Activated gamma-delta T cell treated with anti-CD3 and anti-CD28 coated beads, Interleukin-2, amount 50 U/mL, for 16 hours (primary cell): Measurements from ENCODE around the gene LRRC71.

ENCODE experiments used
- DNase-seq: peaks from one replicate; pipeline ENCODE4 v3.0.0-alpha.2; 2020; ENCODE audit warnings: low read depth

Gene LRRC71

GRCh38 chr1:156947127-156947526, 26.7 kb downstream of the LRRC71 start:
- DNase-seq, result no peak

- DNase-seq, result no peak
Measured at GRCh38 chr1:156947818-156948525, 27.5 kb downstream of the LRRC71 start.

DNA sequence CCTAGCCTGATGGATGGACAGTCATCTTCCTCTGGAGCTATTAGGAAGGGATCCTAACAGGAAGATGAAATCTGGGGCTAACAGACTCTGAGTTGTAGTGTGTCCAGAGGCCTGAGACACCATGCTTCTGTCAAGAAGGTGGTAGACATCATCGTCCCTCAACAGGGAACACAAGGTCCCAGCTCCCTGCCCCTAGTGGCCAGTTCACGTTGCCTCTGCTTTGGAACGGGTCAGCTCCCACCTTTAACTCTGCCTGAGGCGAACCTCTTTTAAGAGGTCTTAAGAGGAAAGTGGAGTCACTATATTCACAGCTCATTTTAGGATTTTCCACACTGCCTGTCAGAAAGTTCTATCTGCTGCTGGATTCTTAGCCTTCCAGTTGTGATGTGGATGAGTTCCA, 28.3 kb downstream of the LRRC71 start:
- no peak for DNase-seq

DNA sequence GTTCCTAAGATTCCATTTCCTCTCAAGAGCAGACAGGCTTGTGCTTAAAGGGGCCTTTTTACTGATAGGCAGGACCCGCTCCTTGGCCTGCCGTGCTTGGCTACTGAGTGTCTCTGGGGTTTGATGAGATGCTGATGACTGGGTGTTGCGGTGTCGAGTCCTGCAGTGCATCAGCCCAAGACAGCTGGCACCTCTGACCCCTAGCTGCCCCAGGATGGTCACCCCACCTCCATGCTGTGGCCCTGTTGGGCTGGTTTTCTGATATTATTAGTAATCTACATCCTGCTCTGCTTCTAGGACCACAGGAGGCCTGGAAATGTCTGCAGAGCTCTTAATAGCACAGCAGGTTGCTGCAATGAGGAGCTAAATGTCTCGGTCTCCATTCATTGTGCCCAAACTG, 28.7 kb downstream of the LRRC71 start:
- no peak for DNase-seq

DNA sequence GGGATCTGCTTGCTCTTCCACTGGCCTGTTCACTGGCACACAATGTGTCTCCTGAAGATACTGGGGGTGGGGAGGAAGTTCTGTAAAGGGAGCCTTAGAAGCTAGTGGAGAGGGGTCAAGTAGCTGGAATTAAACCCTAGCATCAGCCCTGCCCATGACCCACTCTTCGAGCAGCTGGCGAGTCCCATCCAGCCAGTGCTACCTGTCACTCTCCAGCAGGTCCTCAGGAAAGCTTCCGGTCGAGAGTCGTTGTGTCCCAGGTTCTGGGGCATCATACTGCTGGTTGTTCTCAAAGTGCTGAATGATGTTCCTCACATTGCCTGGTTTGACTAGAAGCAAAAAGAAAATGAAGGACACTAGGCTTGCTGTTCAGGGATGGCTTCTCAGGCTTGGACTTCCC, 30.9 kb downstream of the LRRC71 start:
- DNase-seq, result no peak

DNA sequence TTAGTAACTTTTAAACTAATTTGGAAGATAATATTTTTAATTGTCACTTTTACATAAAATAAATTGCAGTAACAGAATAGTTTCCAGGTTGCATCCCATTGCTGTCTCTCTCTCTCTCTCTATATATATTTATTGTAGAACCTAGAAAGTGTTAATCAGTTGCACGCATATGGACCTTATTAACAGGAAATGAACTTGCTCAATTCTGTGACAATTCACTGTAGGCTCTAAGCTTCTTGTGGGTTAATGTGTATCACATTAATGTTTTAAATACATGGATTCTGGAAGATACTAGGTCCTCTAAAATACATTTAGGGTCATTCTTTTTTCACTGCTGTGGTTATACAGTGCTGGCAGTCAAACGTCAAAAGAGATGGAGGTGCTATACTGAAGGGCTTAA, 33.1 kb downstream of the LRRC71 start:
- no peak for DNase-seq

- DNase-seq, result no peak
Measured at GRCh38 chr1:156956333-156956732, 35.9 kb downstream of the LRRC71 start.

GRCh38 chr1:156957634-156958033, 37.2 kb downstream of the LRRC71 start:
- no peak for DNase-seq

DNA sequence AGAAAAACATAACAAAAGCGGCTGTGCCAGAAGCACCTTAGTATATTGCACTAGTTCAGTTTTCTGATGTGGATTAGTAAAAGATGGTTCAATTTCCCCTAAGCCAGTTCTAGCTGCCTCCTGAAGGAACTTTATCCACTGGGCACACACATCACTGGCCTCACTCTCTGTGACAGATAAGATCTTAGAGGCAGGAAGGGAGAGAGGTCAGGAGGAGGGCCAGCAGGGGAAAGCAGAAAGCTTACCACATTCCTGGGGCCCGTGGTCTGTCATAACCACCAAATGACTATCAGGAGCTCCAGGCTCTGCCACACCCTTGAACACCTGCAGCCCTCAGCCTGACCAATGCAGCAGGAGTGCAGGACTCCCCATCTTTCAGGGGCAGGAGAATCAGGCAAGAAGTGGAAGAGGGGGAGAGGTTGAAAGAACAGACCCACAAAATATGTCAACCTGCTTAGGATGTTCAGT, 37.8 kb downstream of the LRRC71 start:
- DNase-seq, result no peak

GRCh38 chr1:156959414-156959813, 39.0 kb downstream of the LRRC71 start:
- no peak for DNase-seq

- no peak for DNase-seq
Measured at GRCh38 chr1:156959925-156960324, 39.5 kb downstream of the LRRC71 start.

DNA sequence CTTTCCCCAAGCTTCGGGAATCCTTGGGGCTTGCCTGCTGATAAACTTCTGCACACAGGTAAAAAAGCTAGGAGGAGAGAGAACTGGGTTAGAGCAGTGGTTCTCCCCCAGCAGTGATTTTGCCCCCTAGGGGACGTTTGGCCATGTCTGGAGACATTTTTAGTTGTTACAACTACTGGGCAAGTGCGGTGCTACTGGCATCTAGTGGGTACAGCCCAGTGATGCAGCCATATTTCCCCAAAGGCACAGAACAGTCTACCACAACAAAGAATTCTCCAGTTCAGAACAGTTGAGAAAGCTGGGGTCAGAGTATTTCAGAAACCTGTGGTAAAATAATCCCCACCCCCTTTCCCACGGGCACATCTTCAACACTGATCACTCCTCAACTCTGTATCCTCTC, 41.3 kb downstream of the LRRC71 start:
- no peak for DNase-seq

- DNase-seq, result no peak
Measured at GRCh38 chr1:156963621-156964020, 43.2 kb downstream of the LRRC71 start.

GRCh38 chr1:156964441-156964840, 44.0 kb downstream of the LRRC71 start:
- no peak for DNase-seq

DNA sequence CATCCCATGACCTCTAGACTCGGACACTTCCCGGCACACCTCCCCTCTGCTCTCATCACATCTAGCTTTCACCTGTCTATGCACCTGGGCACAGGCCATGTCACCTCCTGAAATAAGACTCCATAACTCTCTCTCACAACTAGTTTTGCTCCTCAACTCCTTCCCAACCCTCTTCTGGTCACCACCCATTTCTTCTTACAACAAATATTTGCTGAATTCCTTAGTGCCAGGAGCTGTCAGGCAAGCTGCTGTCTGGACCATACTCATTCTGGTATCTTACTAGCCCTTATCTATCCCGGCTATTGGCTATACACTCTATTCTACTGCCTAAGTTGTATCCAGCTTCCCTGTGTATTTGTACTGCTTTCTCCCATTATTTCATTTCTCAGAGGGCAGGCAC, 49.1 kb downstream of the LRRC71 start:
- DNase-seq, result no peak

DNA sequence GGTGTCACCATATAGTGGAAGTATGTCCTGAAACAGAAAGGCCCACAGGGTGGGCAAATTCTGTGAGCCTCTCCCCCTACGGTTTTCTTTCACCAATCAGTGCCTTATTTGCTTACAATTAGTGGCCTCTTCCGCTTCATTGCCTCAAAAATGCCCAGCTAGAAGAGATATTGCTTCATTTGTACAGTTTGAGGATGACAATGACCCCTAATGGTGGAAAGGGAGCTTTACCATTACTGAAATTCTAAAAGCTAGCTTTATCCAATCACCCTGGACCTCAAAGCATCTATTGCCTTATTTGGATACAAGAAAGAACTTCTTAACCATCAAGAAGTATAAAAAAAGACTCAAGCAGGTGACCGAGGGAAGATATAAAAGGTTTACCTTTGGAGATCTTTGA, 49.6 kb downstream of the LRRC71 start:
- no peak for DNase-seq

GRCh38 chr1:156973417-156973816, 53.0 kb downstream of the LRRC71 start:
- no peak for DNase-seq

GRCh38 chr1:156975084-156975483, 54.7 kb downstream of the LRRC71 start:
- DNase-seq, result no peak

DNA sequence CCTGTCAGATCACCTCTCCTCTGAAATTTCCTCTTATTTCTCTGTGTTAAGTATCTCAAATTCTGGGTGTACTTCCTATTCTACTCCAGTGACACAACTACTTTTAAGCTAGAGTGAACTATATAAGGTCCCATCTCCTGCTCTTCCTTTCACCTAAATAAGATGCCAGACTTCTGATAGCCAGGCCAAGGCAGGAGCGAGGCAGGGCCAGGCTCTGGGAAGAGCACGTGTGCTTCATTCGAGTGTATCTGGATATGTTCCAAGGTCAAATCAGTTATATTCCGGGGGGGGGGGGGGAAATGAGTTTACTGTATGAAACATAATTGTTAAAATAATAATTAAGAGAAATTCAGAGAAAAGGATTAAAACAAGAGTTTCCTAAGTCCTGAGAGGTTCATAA, 60.1 kb downstream of the LRRC71 start:
- DNase-seq, result no peak
